ENCODE measurements around the gene ZNF599. TPM values are rescaled to one million over a fixed set of nuclear protein-coding genes. Genes with fewer than 3 reads are reported as not detected.

ZNF599 gene
- total RNA-seq, 1 experiment from 2014 or later = 2.2 TPM

DNA sequence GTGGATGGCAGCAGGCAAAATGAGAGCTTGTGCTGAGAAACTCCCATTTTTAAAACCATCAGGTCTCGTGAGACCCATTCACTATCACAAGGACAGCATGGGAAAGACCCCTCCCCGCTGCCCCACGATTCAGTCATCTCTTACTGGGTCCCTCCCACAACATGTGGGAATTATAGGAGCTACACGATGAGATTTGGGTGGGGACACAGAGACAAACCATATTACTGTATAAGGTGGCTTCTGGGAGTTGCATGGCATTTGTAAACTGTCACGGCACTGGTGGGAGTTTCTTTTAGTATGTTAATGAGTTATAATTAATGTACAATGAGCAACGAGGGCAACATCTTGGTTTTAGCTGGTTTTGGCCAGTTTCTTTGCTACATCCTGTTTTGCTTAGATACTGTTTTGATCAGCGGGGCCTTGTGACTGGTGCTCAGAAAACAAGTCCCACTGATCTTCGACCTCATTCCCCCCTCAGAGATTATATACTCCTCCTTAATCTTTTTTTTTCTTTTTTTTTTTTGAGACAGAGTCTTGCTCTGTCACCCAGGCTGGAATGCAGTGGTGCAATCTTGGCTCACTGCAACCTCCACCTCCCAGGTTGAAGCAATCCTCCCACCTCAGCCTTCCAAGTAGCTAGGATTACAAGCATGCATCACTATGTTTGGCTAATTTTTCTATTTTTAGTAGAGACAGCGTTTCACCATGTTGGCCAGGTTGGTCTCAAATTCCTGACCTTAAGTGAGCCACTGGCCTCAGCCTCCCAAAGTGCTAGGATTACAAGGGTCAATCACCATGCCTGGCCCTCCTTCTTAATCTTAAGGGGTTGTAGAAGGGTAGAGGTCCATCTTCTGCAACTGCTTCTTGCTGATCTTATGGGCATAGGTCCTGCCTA, 21.3 kb upstream of the ZNF599 start:
- H3K9me3 ChIP-seq (ENCODE audit: control insufficient read depth in 1 of 2, insufficient read depth in 1 of 2, low read depth in 1 of 2, low read length in 2 of 2) = peaks cover 0 to 3% of the 10 kb centered on the region in 2 experiments; a peak in 1 of 4 replicates
- RAD21 ChIA-PET (ENCODE audit: low non-redundant PET in 1 of 2, low total read pairs in 2 of 2, uncharacterized antibody in 2 of 2, unreplicated experiment in 2 of 2) = no interaction called here

More for the DNA sequence above, 21.3 kb upstream of the ZNF599 start:
- Histone ChIP-seq H3K4me1 (ENCODE audit: control insufficient read depth in 1 of 2, insufficient read depth in 2 of 2, low read length in 2 of 2) (no peaks in the 10 kb centered on the region), H3K36me3 (ENCODE audit: control insufficient read depth in 1 of 2, insufficient read depth in 2 of 2, low read length in 2 of 2) (no peaks in the 10 kb centered on the region), H3K4me3 (replicated peaks in 1 of 2; ENCODE audit: low read depth in 1 of 2, low read length in 2 of 2) (no peak overlapping the region), H3K79me2 (ENCODE audit: insufficient read depth, low read length) (no peaks in the 10 kb centered on the region), H3K4me2 (ENCODE audit: low read length) (no peak overlapping the region), H4K20me1 (ENCODE audit: insufficient read depth) (no peaks in the 10 kb centered on the region), H3K9ac (ENCODE audit: low read length) (no peak overlapping the region), H2AFZ (ENCODE audit: low read depth, low read length, poor library complexity, severe bottlenecking) (no peak overlapping the region), H3K27me3 (ENCODE audit: insufficient read depth, low read length) (no peaks in the 10 kb centered on the region), H3K9me2 (ENCODE audit: insufficient read depth) (no peaks in the 10 kb centered on the region), H3K27ac (ENCODE audit: low read depth, low read length) (no peak overlapping the region)
- intact Hi-C loops (cut with micrococcal nuclease) = no loop called here
- ATAC-seq (no peak), DNase-seq (ENCODE audit: low read depth, low spot score) (no peak)
- ChIA-PET CTCF (no interaction called here), POLR2A (no interaction called here)
- TF ChIP-seq ZFX (IDR thresholded peaks at IDR 0.05) (no peak), YY1 (IDR thresholded peaks at IDR 0.05; ENCODE audit: extremely low read depth, insufficient replicate concordance, low read depth, low read length) (no peak), EZH2phosphoT487 (IDR thresholded peaks at IDR 0.05; ENCODE audit: borderline replicate concordance) (no peak), ZNF274 (IDR thresholded peaks at IDR 0.05; ENCODE audit: low read depth, low read length) (no peak), RAD21 (IDR thresholded peaks at IDR 0.05; ENCODE audit: low read depth) (no peak), SIN3A (IDR thresholded peaks at IDR 0.05; ENCODE audit: low read depth) (no peak), ELF1 (IDR thresholded peaks at IDR 0.05; ENCODE audit: borderline replicate concordance, low read depth) (no peak), MAX (IDR thresholded peaks at IDR 0.05) (no peak), EGR1 (IDR thresholded peaks at IDR 0.05; ENCODE audit: low read depth) (no peak), SP1 (IDR thresholded peaks at IDR 0.05; ENCODE audit: low read depth) (no peak), FOSL1 (IDR thresholded peaks at IDR 0.05; ENCODE audit: low read depth) (no peak), TCF7L2 (IDR thresholded peaks at IDR 0.05; ENCODE audit: borderline replicate concordance, extremely low read depth, insufficient read depth, insufficient read length) (no peak), ZBTB33 (IDR thresholded peaks at IDR 0.05; ENCODE audit: extremely low read depth, insufficient replicate concordance, low read length) (no peak), POLR2A (IDR thresholded peaks at IDR 0.05; ENCODE audit: borderline replicate concordance, extremely low read depth, insufficient read depth, insufficient read length) (no peak), ATF3 (IDR thresholded peaks at IDR 0.05) (no peak), EZH2 (IDR thresholded peaks at IDR 0.05) (no peak)
- TF ChIP-seq, protein P1, sequence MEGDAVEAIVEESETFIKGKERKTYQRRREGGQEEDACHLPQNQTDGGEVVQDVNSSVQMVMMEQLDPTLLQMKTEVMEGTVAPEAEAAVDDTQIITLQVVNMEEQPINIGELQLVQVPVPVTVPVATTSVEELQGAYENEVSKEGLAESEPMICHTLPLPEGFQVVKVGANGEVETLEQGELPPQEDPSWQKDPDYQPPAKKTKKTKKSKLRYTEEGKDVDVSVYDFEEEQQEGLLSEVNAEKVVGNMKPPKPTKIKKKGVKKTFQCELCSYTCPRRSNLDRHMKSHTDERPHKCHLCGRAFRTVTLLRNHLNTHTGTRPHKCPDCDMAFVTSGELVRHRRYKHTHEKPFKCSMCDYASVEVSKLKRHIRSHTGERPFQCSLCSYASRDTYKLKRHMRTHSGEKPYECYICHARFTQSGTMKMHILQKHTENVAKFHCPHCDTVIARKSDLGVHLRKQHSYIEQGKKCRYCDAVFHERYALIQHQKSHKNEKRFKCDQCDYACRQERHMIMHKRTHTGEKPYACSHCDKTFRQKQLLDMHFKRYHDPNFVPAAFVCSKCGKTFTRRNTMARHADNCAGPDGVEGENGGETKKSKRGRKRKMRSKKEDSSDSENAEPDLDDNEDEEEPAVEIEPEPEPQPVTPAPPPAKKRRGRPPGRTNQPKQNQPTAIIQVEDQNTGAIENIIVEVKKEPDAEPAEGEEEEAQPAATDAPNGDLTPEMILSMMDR (IDR thresholded peaks at IDR 0.05 in 2 of 3, conservative IDR thresholded peaks at IDR 0.05 in 1 of 3; ENCODE audit: borderline replicate concordance in 1 of 3, insufficient read depth in 1 of 3, low read depth in 2 of 3, low read length in 2 of 3) = no peak
- no TSS peak for BruUV-seq (replicated peaks)
